Measurements from ENCODE around the gene PDZD4.

GRCh38 chrX:153755136-153755535 is 75.2 kb downstream of the PDZD4 start:
- TF ChIP-seq CTCF (IDR thresholded peaks at IDR 0.05): no peak
- no peak for TF ChIP-seq POLR2A (IDR thresholded peaks at IDR 0.05)
